CD14-positive monocyte (primary cell): Measurements from ENCODE around the gene EMILIN1. TPM values are rescaled to one million over a fixed set of nuclear protein-coding genes. Genes with fewer than 3 reads are reported as not detected.
A peak's percentile ranks its signal among the peaks of the same experiment; 100 is the strongest.

ENCODE experiments used
- DNase-seq, 3 donors: peaks; one replicate each; pipeline ENCODE4 v3.0.0-alpha.2; 2011 to 2022
- H2AFZ ChIP-seq: 2 replicates; pipeline ENCODE4 v1.6.0; 2012; ENCODE audit warnings: mild to moderate bottlenecking, low read depth, low read length, inconsistent platforms; ENCODE audit not compliant: insufficient read depth, poor library complexity, severe bottlenecking
- H3K27ac ChIP-seq, 2 donors: 1 replicate in 1 of 2; 2 replicates in 1 of 2; pipeline ENCODE4 v1.5.1; 2012 to 2013; ENCODE audit warnings: low read length in 2 of 2, control low read depth in 1 of 2, inconsistent platforms in 1 of 2, low read depth in 1 of 2, mild to moderate bottlenecking in 1 of 2
- H3K27me3 ChIP-seq, 2 donors: one replicate each; pipeline versions ENCODE4 v1.6.0 to v1.6.1; 2011 to 2013; ENCODE audit warnings: low read length in 2 of 2; ENCODE audit not compliant: control insufficient read depth in 2 of 2, insufficient read depth in 2 of 2
- H3K36me3 ChIP-seq, 2 donors: replicated peaks in 1 of 2; 1 replicate in 1 of 2; 2 replicates in 1 of 2; pipeline versions ENCODE4 v1.5.1 to v1.6.1; 2012 to 2013; ENCODE audit warnings: low read length in 2 of 2, control low read depth in 1 of 2, inconsistent platforms in 1 of 2, mild to moderate bottlenecking in 1 of 2; ENCODE audit not compliant: insufficient read depth in 2 of 2, control insufficient read depth in 1 of 2
- H3K4me1 ChIP-seq, 2 donors: 1 replicate in 1 of 2; 2 replicates in 1 of 2; pipeline versions ENCODE4 v1.5.1 to v1.6.1; 2012 to 2013; ENCODE audit warnings: low read length in 2 of 2, control low read depth in 1 of 2, inconsistent platforms in 1 of 2, mild to moderate bottlenecking in 1 of 2, moderate library complexity in 1 of 2; ENCODE audit not compliant: insufficient read depth in 2 of 2, control insufficient read depth in 1 of 2
- H3K4me2 ChIP-seq: replicated peaks from 2 replicates; pipeline ENCODE3; 2012; ENCODE audit warnings: low read length, moderate library complexity, mild to moderate bottlenecking; ENCODE audit not compliant: poor library complexity, severe bottlenecking; ENCODE audit errors: extremely low read depth
- H3K4me3 ChIP-seq, 3 experiments: fragments of 200-600 bp in 1 of 3; sonication (generic) in 1 of 3; replicated peaks in 1 of 3; 1 replicate in 2 of 3; 2 replicates in 1 of 3; pipeline ENCODE4 v1.5.1; 2011 to 2013; ENCODE audit warnings: low read length in 3 of 3, mild to moderate bottlenecking in 3 of 3, control low read depth in 2 of 3, low read depth in 2 of 3, inconsistent platforms in 1 of 3, moderate library complexity in 1 of 3
- H3K79me2 ChIP-seq: 2 replicates; pipeline ENCODE4 v1.6.0; 2012; ENCODE audit warnings: mild to moderate bottlenecking, control low read depth, inconsistent platforms, low read length, moderate library complexity; ENCODE audit not compliant: insufficient read depth
- H3K9ac ChIP-seq: 2 replicates; pipeline ENCODE4 v1.6.0; 2017; ENCODE audit warnings: low read length, mild to moderate bottlenecking; ENCODE audit not compliant: insufficient read depth, poor library complexity, severe bottlenecking
- H3K9me3 ChIP-seq, 2 donors: replicated peaks in 1 of 2; 1 replicate in 1 of 2; 2 replicates in 1 of 2; pipeline versions ENCODE4 v1.5.1 to v1.6.1; 2012 to 2013; ENCODE audit warnings: low read length in 2 of 2, control low read depth in 1 of 2; ENCODE audit not compliant: control insufficient read depth in 1 of 2, insufficient read depth in 1 of 2
- H4K20me1 ChIP-seq: 2 replicates; pipeline ENCODE4 v1.6.0; 2012; ENCODE audit warnings: mild to moderate bottlenecking, low read length, control low read depth, moderate library complexity; ENCODE audit not compliant: insufficient read depth
- H3K27ac Mint-ChIP-seq, 7 donors: one replicate each; pipeline ENCODE4 v1.8.0; 2020; ENCODE audit warnings: mild to moderate bottlenecking in 7 of 7, mixed read lengths in 7 of 7, moderate library complexity in 6 of 7, inconsistent platforms in 2 of 7
- H3K27me3 Mint-ChIP-seq, 3 donors: one replicate each; pipeline ENCODE4 v1.8.0; 2021 to 2022; ENCODE audit warnings: low read depth in 3 of 3, mild to moderate bottlenecking in 3 of 3, mixed read lengths in 3 of 3, moderate library complexity in 3 of 3, inconsistent platforms in 1 of 3
- H3K36me3 Mint-ChIP-seq, 2 donors: one replicate each; pipeline ENCODE4 v1.8.0; 2020; ENCODE audit warnings: mixed read lengths in 2 of 2, inconsistent platforms in 1 of 2, mild to moderate bottlenecking in 1 of 2
- H3K4me1 Mint-ChIP-seq: one replicate; pipeline ENCODE4 v1.8.0; 2020; ENCODE audit warnings: mild to moderate bottlenecking, mixed read lengths
- H3K4me3 Mint-ChIP-seq, 2 donors: one replicate each; pipeline ENCODE4 v1.8.0; 2020; ENCODE audit warnings: mild to moderate bottlenecking in 2 of 2, mixed read lengths in 2 of 2, moderate library complexity in 1 of 2
- H3K9me3 Mint-ChIP-seq, 7 donors: one replicate each; pipeline ENCODE4 v1.8.0; 2020 to 2022; ENCODE audit warnings: mixed read lengths in 7 of 7, mild to moderate bottlenecking in 6 of 7, moderate library complexity in 6 of 7, inconsistent platforms in 2 of 7
- CTCF ChIP-seq: fragments of 200-600 bp; IDR thresholded peaks from one replicate; pipeline ENCODE4 v1.8.0; 2022; ENCODE audit warnings: antibody characterized with exemption, mild to moderate bottlenecking
- WGBS: methylation state at CpG from one replicate; pipeline ENCODE4 v1.1.5; 2013; ENCODE audit warnings: missing lambda C conversion rate; ENCODE audit not compliant: insufficient coverage; 5-methylcytosine and 5-hydroxymethylcytosine counted together
- intact Hi-C, 2 donors: fragments of 100-400 bp; cut with micrococcal nuclease; formaldehyde crosslinking; loops; one replicate each; pipeline versions ENCODE4 v1.15.0 to v1.15.1; 2023
- polyA plus RNA-seq, 3 donors: library from polyadenylated mRNA; depleted of rRNA in 1 of 3; unstranded in 2 of 3; stranded (reverse) in 1 of 3; fragments of 300-500 nt in 2 of 3; fragments of >200 nt in 1 of 3; fragmentation: Illumina TruSeq in 2 of 3; gene quantifications; 1 replicate in 2 of 3; 2 replicates in 1 of 3; pipeline ENCODE4 v1.2.3, GENCODE V29; 2012 to 2021

The EMILIN1 gene
- polyA plus RNA-seq, 3 donors = 0.43 to 1.0 (median 0.44) TPM

DNA sequence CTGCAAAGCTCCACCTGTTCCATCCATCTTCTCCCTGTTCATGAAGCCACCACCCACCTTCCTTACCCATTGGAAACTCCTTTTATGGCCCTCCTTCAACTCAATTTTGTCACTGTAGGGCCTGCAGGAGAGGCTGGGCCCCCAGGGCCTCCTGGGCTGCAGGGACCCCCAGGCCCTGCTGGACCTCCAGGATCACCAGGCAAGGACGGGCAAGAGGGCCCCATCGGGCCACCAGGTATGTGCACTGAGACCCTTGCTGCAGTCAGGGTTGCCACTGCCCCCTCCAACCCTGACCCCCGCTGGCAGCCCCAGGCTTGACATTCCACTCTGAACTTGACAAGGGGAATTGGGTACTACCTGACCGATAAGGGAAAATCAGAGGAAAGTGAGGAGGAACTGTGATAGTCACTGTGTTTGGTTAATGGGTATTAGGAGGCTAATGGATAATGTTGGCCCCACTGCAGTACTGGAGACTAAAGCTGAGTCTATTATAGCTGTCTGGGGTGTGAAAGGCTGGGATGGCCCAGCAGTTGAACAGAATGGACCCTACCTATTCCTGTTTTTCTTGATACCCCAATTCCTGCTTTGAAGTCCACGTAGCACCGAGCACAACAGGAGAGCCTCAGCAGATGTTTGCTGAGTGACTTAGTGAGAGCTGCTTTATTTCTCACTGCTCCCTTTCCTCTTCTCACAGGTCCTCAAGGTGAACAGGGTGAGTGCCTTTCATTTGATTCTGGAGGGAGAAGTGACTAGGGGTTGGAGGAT lies 6.1 kb downstream of the EMILIN1 start:
- Mint-ChIP-seq H3K36me3 (no peaks in the 10 kb centered on the region), H3K27ac (no peak overlapping the region), H3K4me3 (peak overlapping the region in 1 of 2 donors; percentile 85), H3K4me1 (peaks cover 45% of the 10 kb centered on the region), H3K9me3 (no peaks in the 10 kb centered on the region), H3K27me3 (peaks cover 0 to 7% (median 5%) of the 10 kb centered on the region in 3 donors)
- Histone ChIP-seq H4K20me1 (no peaks in the 10 kb centered on the region), H3K79me2 (peaks cover under 1% of the 10 kb centered on the region), H3K4me1 (peaks cover 42 to 52% of the 10 kb centered on the region in 2 donors), H3K4me2 (no peak overlapping the region), H3K27me3 (no peaks in the 10 kb centered on the region), H3K4me3 (no peak overlapping the region), H3K9me3 (no peaks in the 10 kb centered on the region), H3K27ac (no peak overlapping the region), H3K9ac (no peak overlapping the region), H3K36me3 (no peaks in the 10 kb centered on the region), H2AFZ (no peak overlapping the region)
- DNase-seq = no peak
- intact Hi-C loops = loop anchor here (5.0 kb wide), 2 partner anchors 32 to 128 kb away; partner anchors contain the start of genes AGBL5 (in 2 of the 2), ATRAID (in 1 of the 2) and SLC5A6 (in 1 of the 2)
- TF ChIP-seq CTCF = no peak
- 96% methylated on average over 4 of the region's 6 CpGs for WGBS

GRCh38 chr2:27085062-27085672 lies 6.8 kb downstream of the EMILIN1 start:
- Histone ChIP-seq H3K9ac (peak overlapping the region; percentile 74), H4K20me1 (no peaks in the 10 kb centered on the region), H2AFZ (peak overlapping the region; percentile 94), H3K27me3 (no peaks in the 10 kb centered on the region), H3K4me1 (peaks cover 40 to 49% of the 10 kb centered on the region in 2 donors), H3K9me3 (no peaks in the 10 kb centered on the region), H3K4me3 (peak overlapping the region; percentile 56 to 77 (median 71)), H3K4me2 (peak overlapping the region; percentile 91), H3K79me2 (no peaks in the 10 kb centered on the region), H3K27ac (peak overlapping the region; percentile 70 to 84), H3K36me3 (no peaks in the 10 kb centered on the region)
- Mint-ChIP-seq H3K27ac (peak overlapping the region in 4 of 7 donors; percentile 57 to 76 (median 68)), H3K4me1 (peaks cover 38% of the 10 kb centered on the region), H3K4me3 (peak overlapping the region; percentile 85 to 86), H3K36me3 (no peaks in the 10 kb centered on the region), H3K27me3 (peaks cover 0 to 7% (median 5%) of the 10 kb centered on the region in 3 donors), H3K9me3 (no peaks in the 10 kb centered on the region)
- no peak for TF ChIP-seq CTCF
- 29% methylated on average over 4 of the region's 10 CpGs for WGBS
- intact Hi-C loops = loop anchor here (5.0 kb wide), 2 partner anchors 33 to 127 kb away; partner anchors contain the start of genes AGBL5 (in 2 of the 2), ATRAID (in 1 of the 2) and SLC5A6 (in 1 of the 2)
- no peak for DNase-seq
